ENCODE data around the gene NCBP2. TPM values are rescaled to one million over a fixed set of nuclear protein-coding genes. Genes with fewer than 3 reads are reported as not detected.

The NCBP2 gene
- total and polyA plus RNA-seq, 4 experiments from 2014 or later, result 65.1 to 82.2 (median 72.5) TPM

- POLR2A ChIA-PET (ENCODE audit: partially characterized antibody), result no interaction called here
- no peaks in the 10 kb centered on the region for H3K36me3 ChIP-seq (ENCODE audit: insufficient read depth, low read length)
- Mint-ChIP-seq H3K4me1 (peaks cover 4 to 15% (median 5%) of the 10 kb centered on the region in 4 donors), H3K27me3 (peaks cover 0 to 5% of the 10 kb centered on the region in 2 donors), H3K9me3 (peaks cover 0 to 2% (median 0%) of the 10 kb centered on the region in 8 donors), H3K4me3 (no peak overlapping the region), H3K36me3 (no peaks in the 10 kb centered on the region), H3K27ac (peak overlapping the region in 1 of 7 donors; percentile 45)
- CTCF ChIA-PET (ENCODE audit: partially characterized antibody), result interaction anchor here (0.9 kb wide), 1 partner anchor 28 kb away, joined by 3 read pairs; no protein-coding TSS in a partner anchor
- H3K4me3 ChIP-seq (ENCODE audit: low read length in 2 of 2), result no peak overlapping the region
- H3K9me3 ChIP-seq (ENCODE audit: control insufficient read depth in 1 of 2, low read length in 2 of 2), result no peaks in the 10 kb centered on the region
- intact Hi-C loops (cut with micrococcal nuclease), result no loop called here
- no peak overlapping the region for H3K27ac ChIP-seq (ENCODE audit: low read depth, low read length)
- DNase-seq, result no peak
- H3K4me1 ChIP-seq (ENCODE audit: insufficient read depth, low read length), result no peaks in the 10 kb centered on the region
- H3K27me3 ChIP-seq (ENCODE audit: insufficient read depth, low read length), result no peaks in the 10 kb centered on the region
Measured at GRCh38 chr3:196974661-196975060, 32.3 kb upstream of the NCBP2 start.

GRCh38 chr3:196971094-196971698 lies 28.9 kb upstream of the NCBP2 start:
- H3K9me3 ChIP-seq (ENCODE audit: control insufficient read depth in 1 of 2, low read length in 2 of 2), result no peaks in the 10 kb centered on the region
- H3K27ac ChIP-seq (ENCODE audit: low read depth, low read length), result no peak overlapping the region
- Mint-ChIP-seq H3K9me3 (peaks cover 0 to 2% (median 0%) of the 10 kb centered on the region in 8 donors), H3K4me3 (peak overlapping the region in 4 of 8 donors; percentile 43 to 84 (median 64)), H3K4me1 (peaks cover 0 to 16% (median 4%) of the 10 kb centered on the region in 4 donors), H3K27me3 (peaks cover 0 to 1% of the 10 kb centered on the region in 2 donors), H3K27ac (peak overlapping the region in 1 of 7 donors; percentile 71), H3K36me3 (no peaks in the 10 kb centered on the region)
- no peaks in the 10 kb centered on the region for H3K27me3 ChIP-seq (ENCODE audit: insufficient read depth, low read length)
- no peak for DNase-seq
- POLR2A ChIA-PET (ENCODE audit: partially characterized antibody), result interaction anchor here (0.6 to 1.9 kb wide), 3 partner anchors 29 to 278 kb away, joined by 3 to 12 read pairs (median 3); partner anchors contain the start of gene NCBP2
- intact Hi-C loops (cut with micrococcal nuclease), result no loop called here
- no peak overlapping the region for H3K4me3 ChIP-seq (ENCODE audit: low read length in 2 of 2)
- H3K4me1 ChIP-seq (ENCODE audit: insufficient read depth, low read length), result peaks cover 8% of the 10 kb centered on the region
- CTCF ChIA-PET (ENCODE audit: partially characterized antibody), result interaction anchor here (1.0 to 3.8 kb wide), 4 partner anchors 10 to 230 kb away, joined by 3 to 51 read pairs (median 4); no protein-coding TSS in a partner anchor
- H3K36me3 ChIP-seq (ENCODE audit: insufficient read depth, low read length), result no peaks in the 10 kb centered on the region

- H3K27ac ChIP-seq (ENCODE audit: low read depth, low read length), result no peak overlapping the region
- Mint-ChIP-seq H3K4me3 (peak overlapping the region; percentile 67 to 86 (median 80)), H3K9me3 (peaks cover 0 to 2% (median 0%) of the 10 kb centered on the region in 8 donors), H3K36me3 (no peaks in the 10 kb centered on the region), H3K27me3 (peaks cover 0 to 1% of the 10 kb centered on the region in 2 donors), H3K27ac (peak overlapping the region in 5 of 7 donors; percentile 17 to 81 (median 65)), H3K4me1 (peaks cover 0 to 16% (median 4%) of the 10 kb centered on the region in 4 donors)
- peaks cover 8% of the 10 kb centered on the region for H3K4me1 ChIP-seq (ENCODE audit: insufficient read depth, low read length)
- no peaks in the 10 kb centered on the region for H3K36me3 ChIP-seq (ENCODE audit: insufficient read depth, low read length)
- no peaks in the 10 kb centered on the region for H3K9me3 ChIP-seq (ENCODE audit: control insufficient read depth in 1 of 2, low read length in 2 of 2)
- no peaks in the 10 kb centered on the region for H3K27me3 ChIP-seq (ENCODE audit: insufficient read depth, low read length)
- no peak for DNase-seq
- H3K4me3 ChIP-seq (ENCODE audit: low read length in 2 of 2), result no peak overlapping the region
- CTCF ChIA-PET (ENCODE audit: partially characterized antibody), result interaction anchor here (1.0 to 3.8 kb wide), 4 partner anchors 11 to 230 kb away, joined by 3 to 51 read pairs (median 4); no protein-coding TSS in a partner anchor
- intact Hi-C loops (cut with micrococcal nuclease), result no loop called here
- POLR2A ChIA-PET (ENCODE audit: partially characterized antibody), result interaction anchor here (1.5 to 1.9 kb wide), 2 partner anchors 28 to 230 kb away, joined by 3 to 12 read pairs; partner anchors contain the start of gene NCBP2
Measured at GRCh38 chr3:196970547-196971093, 28.3 kb upstream of the NCBP2 start.

- DNase-seq, result peak; percentile 53 to 69 (median 68)
- no peaks in the 10 kb centered on the region for H3K27me3 ChIP-seq (ENCODE audit: insufficient read depth, low read length)
- H3K9me3 Mint-ChIP-seq, result no peaks in the 10 kb centered on the region
- H3K4me1 ChIP-seq (ENCODE audit: insufficient read depth, low read length), result peaks cover 8% of the 10 kb centered on the region
- peaks cover 0 to 16% (median 4%) of the 10 kb centered on the region in 4 donors for H3K4me1 Mint-ChIP-seq
- no peaks in the 10 kb centered on the region for H3K36me3 ChIP-seq (ENCODE audit: insufficient read depth, low read length)
- intact Hi-C loops (cut with micrococcal nuclease), result loop anchor here (1.0 to 2.0 kb wide), 4 partner anchors 28 to 433 kb away; partner anchors contain the start of gene NCBP2
- H3K27ac Mint-ChIP-seq, result peak overlapping the region in 3 of 7 donors; percentile 17 to 71 (median 41)
- peak overlapping the region in 1 of 2 donors; percentile 64 for H3K4me3 ChIP-seq (ENCODE audit: low read length in 2 of 2)
- no peaks in the 10 kb centered on the region for H3K9me3 ChIP-seq (ENCODE audit: control insufficient read depth in 1 of 2, low read length in 2 of 2)
- H3K4me3 Mint-ChIP-seq, result peak overlapping the region; percentile 67 to 86 (median 80)
- CTCF ChIA-PET (ENCODE audit: partially characterized antibody), result interaction anchor here (0.6 to 3.8 kb wide), 6 partner anchors 11 to 716 kb away, joined by 3 to 51 read pairs (median 3); no protein-coding TSS in a partner anchor
- peaks cover 0 to 1% of the 10 kb centered on the region in 2 donors for H3K27me3 Mint-ChIP-seq
- H3K27ac ChIP-seq (ENCODE audit: low read depth, low read length), result peak overlapping the region; percentile 4
- POLR2A ChIA-PET (ENCODE audit: partially characterized antibody), result interaction anchor here (1.0 to 1.9 kb wide), 3 partner anchors 28 to 229 kb away, joined by 3 to 12 read pairs (median 6); partner anchors contain the start of gene NCBP2
- H3K36me3 Mint-ChIP-seq, result no peaks in the 10 kb centered on the region
Measured at GRCh38 chr3:196969660-196970546, 27.6 kb upstream of the NCBP2 start.

- peak overlapping the region in 1 of 7 donors; percentile 70 for H3K27ac Mint-ChIP-seq
- CTCF ChIA-PET (ENCODE audit: partially characterized antibody), result interaction anchor here (0.6 to 3.8 kb wide), 5 partner anchors 15 to 715 kb away, joined by 3 to 51 read pairs (median 3); no protein-coding TSS in a partner anchor
- peak overlapping the region; percentile 4 for H3K27ac ChIP-seq (ENCODE audit: low read depth, low read length)
Measured at GRCh38 chr3:196969134-196969659, 26.9 kb upstream of the NCBP2 start.

More at GRCh38 chr3:196969134-196969659, 26.9 kb upstream of the NCBP2 start:
- Histone ChIP-seq H3K36me3 (ENCODE audit: insufficient read depth, low read length) (no peaks in the 10 kb centered on the region), H3K27me3 (ENCODE audit: insufficient read depth, low read length) (no peaks in the 10 kb centered on the region), H3K4me3 (ENCODE audit: low read length in 2 of 2) (peak overlapping the region in 1 of 2 donors; percentile 64), H3K9me3 (ENCODE audit: control insufficient read depth in 1 of 2, low read length in 2 of 2) (no peaks in the 10 kb centered on the region), H3K4me1 (ENCODE audit: insufficient read depth, low read length) (peaks cover 8% of the 10 kb centered on the region)
- intact Hi-C loops (cut with micrococcal nuclease), result loop anchor here (1.0 to 2.0 kb wide), 4 partner anchors 27 to 432 kb away; partner anchors contain the start of gene NCBP2
- H3K9me3 Mint-ChIP-seq, result no peaks in the 10 kb centered on the region
- no peaks in the 10 kb centered on the region for H3K27me3 Mint-ChIP-seq
- H3K4me1 Mint-ChIP-seq, result peaks cover 0 to 16% (median 4%) of the 10 kb centered on the region in 4 donors
- H3K4me3 Mint-ChIP-seq, result peak overlapping the region in 7 of 8 donors; percentile 70 to 86 (median 82)
- no peaks in the 10 kb centered on the region for H3K36me3 Mint-ChIP-seq
- POLR2A ChIA-PET (ENCODE audit: partially characterized antibody), result interaction anchor here (1.0 to 2.9 kb wide), 4 partner anchors 27 to 228 kb away, joined by 3 to 12 read pairs (median 9); partner anchors contain the start of gene NCBP2
- peak in 4 of 5 donors; percentile 26 to 44 (median 34) for DNase-seq
